ENCODE results near the gene LIX1. TPM values are rescaled to one million over a fixed set of nuclear protein-coding genes. Genes with fewer than 3 reads are reported as not detected.

The LIX1 gene
- total and polyA plus RNA-seq, 2 of the 8 experiments (the other 6 are each of a cell fraction or from before 2014, with no cell fraction given): 0.26 to 0.45 TPM

GRCh38 chr5:97172227-97172626 lies 29.8 kb upstream of the LIX1 start (continued):
- TF ChIP-seq USF2 (IDR thresholded peaks at IDR 0.05; ENCODE audit: low read length) (no peak), TEAD4 (IDR thresholded peaks at IDR 0.05; ENCODE audit: low read depth, low read length) (no peak), KDM5A (IDR thresholded peaks at IDR 0.05; ENCODE audit: low read length) (no peak), TAF1 (IDR thresholded peaks at IDR 0.05; ENCODE audit: low read depth, low read length) (no peak)
